ENCODE measurements around the gene ZNF512. TPM values are rescaled to one million over a fixed set of nuclear protein-coding genes. Genes with fewer than 3 reads are reported as not detected.

Gene ZNF512
- total and polyA plus RNA-seq, 2 of the 13 experiments (the other 11 are each of a cell fraction or from before 2014, with no cell fraction given): 29.8 to 31.0 TPM

- peaks cover 38 to 74% of the 10 kb centered on the region in 2 experiments for H3K36me3 ChIP-seq (replicated peaks in 1 of 2; ENCODE audit: control insufficient read depth in 1 of 2, insufficient read depth in 2 of 2, low read length in 2 of 2)
These were observed 57.9 kb downstream of the ZNF512 start for GRCh38 chr2:27640722-27641245.

More at GRCh38 chr2:27640722-27641245, 57.9 kb downstream of the ZNF512 start:
- in situ Hi-C loops (cut with HindIII; ENCODE audit: extremely low pct_ligation_motif_present, low pct_unique_long_range_greater_than_20kb): no loop called here
- POLR2A ChIA-PET: no interaction called here
- no peak for ATAC-seq
- H3K9me3 ChIP-seq (ENCODE audit: low read length): no peaks in the 10 kb centered on the region
- no peaks in the 10 kb centered on the region for H4K20me1 ChIP-seq (ENCODE audit: insufficient read depth, low read length)
- no peak overlapping the region for H3K4me2 ChIP-seq (ENCODE audit: low read depth, low read length)
- H3K79me2 ChIP-seq (ENCODE audit: insufficient read depth, low read length): no peaks in the 10 kb centered on the region
- no peaks in the 10 kb centered on the region for H3K4me1 ChIP-seq (ENCODE audit: insufficient read depth, low read length)
- TF ChIP-seq RFXAP (CRISPR knock-in tag; IDR thresholded peaks at IDR 0.05; ENCODE audit: borderline replicate concordance) (no peak), ZNF280B (CRISPR knock-in tag; IDR thresholded peaks at IDR 0.05; ENCODE audit: borderline replicate concordance) (no peak), CCDC6 (CRISPR knock-in tag; IDR thresholded peaks at IDR 0.05) (no peak), FOXO1 (CRISPR knock-in tag; IDR thresholded peaks at IDR 0.05) (no peak), PAWR (CRISPR knock-in tag; IDR thresholded peaks at IDR 0.05; ENCODE audit: borderline replicate concordance) (no peak), E2F5 (CRISPR knock-in tag; conservative IDR thresholded peaks at IDR 0.05) (no peak), SOX5 (CRISPR knock-in tag; IDR thresholded peaks at IDR 0.05; ENCODE audit: borderline replicate concordance) (no peak), KAT8 (CRISPR knock-in tag; IDR thresholded peaks at IDR 0.05) (no peak), NFE2L2 (IDR thresholded peaks at IDR 0.05; ENCODE audit: low read length) (no peak)
- no TSS peak for BruUV-seq (replicated peaks)
- CTCF ChIA-PET (ENCODE audit: low intra/inter-chr PET ratio, low total read pairs): no interaction called here
- H2AFZ ChIP-seq (ENCODE audit: low read length): no peak overlapping the region
- H3K9ac ChIP-seq (ENCODE audit: insufficient read depth, low read depth, low read length): no peak overlapping the region
- WGBS (ENCODE audit: low lambda C conversion rate): 95% methylated on average over 2 of the region's 2 CpGs
- H3K4me3 ChIP-seq (replicated peaks in 1 of 3; ENCODE audit: insufficient read depth in 1 of 3, low read depth in 2 of 3, low read length in 3 of 3): no peak overlapping the region
- DNase-seq (ENCODE audit: low spot score): no peak
- no peaks in the 10 kb centered on the region for H3K27me3 ChIP-seq (ENCODE audit: control insufficient read depth in 1 of 2, insufficient read depth in 2 of 2, low read length in 2 of 2)
- intact Hi-C loops (cut with micrococcal nuclease; ENCODE audit: unreplicated experiment): no loop called here
- no peak for FAIRE-seq
- no peak overlapping the region for H3K27ac ChIP-seq (ENCODE audit: extremely low read length, insufficient read depth, low read length)
